Measurements from ENCODE around the gene NUP43. TPM values are rescaled to one million over a fixed set of nuclear protein-coding genes. Genes with fewer than 3 reads are reported as not detected.
A peak's percentile ranks its signal among the peaks of the same experiment; 100 is the strongest.
"Not testable (repeated sequence)": the region's sequence is repeated elsewhere in the genome, so short reads cannot be mapped to it uniquely, and the experiment has no call there.

The NUP43 gene
- total RNA-seq, 1 donor from 2014 or later, result 21.6 TPM

- ATAC-seq, result peak; percentile 6
These were observed 2.8 kb upstream of the NUP43 start for GRCh38 chr6:149749082-149749593.

GRCh38 chr6:149745252-149745651 is 1.1 kb downstream of the NUP43 start:
- ATAC-seq, result not testable (repeated sequence)

- ATAC-seq, result no peak
These were observed 11.4 kb downstream of the NUP43 start for GRCh38 chr6:149734915-149735314.

GRCh38 chr6:149733089-149733720 is 13.1 kb downstream of the NUP43 start:
- no peak for ATAC-seq

- no peak for ATAC-seq
These were observed 16.5 kb downstream of the NUP43 start for GRCh38 chr6:149729824-149730223.

GRCh38 chr6:149728499-149729234 is 17.7 kb downstream of the NUP43 start:
- ATAC-seq, result no peak

- ATAC-seq, result no peak
These were observed 18.4 kb downstream of the NUP43 start for GRCh38 chr6:149727793-149728498.

GRCh38 chr6:149725785-149726184 is 20.5 kb downstream of the NUP43 start:
- ATAC-seq, result no peak

- peak; percentile 92 for ATAC-seq
These were observed 22.4 kb downstream of the NUP43 start for GRCh38 chr6:149723771-149724417.

GRCh38 chr6:149723262-149723661 is 23.1 kb downstream of the NUP43 start:
- ATAC-seq, result no peak

- no peak for ATAC-seq
These were observed 26.8 kb downstream of the NUP43 start for GRCh38 chr6:149719531-149719930.

- peak; percentile 97 for ATAC-seq
These were observed 28.5 kb downstream of the NUP43 start, which contains the start of gene LATS1 for GRCh38 chr6:149717588-149718458. Gene LATS1 (minus strand): TSS chr6:149718101. CDS start chr6:149702126, 15,975 bp downstream.

GRCh38 chr6:149717255-149717587 is 29.1 kb downstream of the NUP43 start:
- no peak for ATAC-seq

GRCh38 chr6:149716181-149716963 is 30.0 kb downstream of the NUP43 start:
- no peak for ATAC-seq

- ATAC-seq, result no peak
These were observed 31.9 kb downstream of the NUP43 start for GRCh38 chr6:149714442-149714841.

- ATAC-seq, result no peak
These were observed 34.6 kb downstream of the NUP43 start for GRCh38 chr6:149711711-149712110.

- ATAC-seq, result no peak
These were observed 44.6 kb downstream of the NUP43 start for GRCh38 chr6:149701714-149702113.

- no peak for ATAC-seq
These were observed 47.2 kb downstream of the NUP43 start for GRCh38 chr6:149699150-149699549.

- ATAC-seq, result no peak
These were observed 48.2 kb downstream of the NUP43 start for GRCh38 chr6:149698175-149698574.

- no peak for ATAC-seq
These were observed 49.4 kb downstream of the NUP43 start for GRCh38 chr6:149696901-149697300.

GRCh38 chr6:149694921-149695320 is 51.4 kb downstream of the NUP43 start:
- ATAC-seq, result no peak
